ENCODE data around the gene HHEX.
"Not testable (repeated sequence)": the region's sequence is repeated elsewhere in the genome, so short reads cannot be mapped to it uniquely, and the experiment has no call there.

HHEX gene

DNA sequence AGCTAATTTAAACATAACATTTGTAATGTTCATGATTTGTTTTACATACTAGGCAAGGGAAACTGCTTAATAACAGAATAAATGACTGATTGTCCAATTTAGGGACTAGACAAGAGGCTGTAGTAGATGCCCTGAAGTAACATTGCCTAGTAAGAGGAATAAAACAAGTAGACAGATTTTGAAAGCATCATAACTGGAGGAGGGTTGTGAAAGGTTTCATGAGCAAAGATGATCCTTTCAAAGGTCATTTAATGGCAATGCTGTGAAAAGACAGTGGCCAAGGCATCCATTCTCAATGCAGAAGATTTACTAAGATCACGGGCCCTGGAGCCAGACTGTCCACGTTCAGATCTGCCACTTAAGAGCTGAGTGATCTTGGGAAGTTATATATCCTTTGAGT lies 44.8 kb upstream of the HHEX start:
- peaks cover 36% of the 10 kb centered on the region; the same call in 1 of the 2 replicates for H3K36me3 ChIP-seq (replicated peaks; ENCODE audit: insufficient read depth, low read length)
- H3K4me1 ChIP-seq (ENCODE audit: low read length) = no peaks in the 10 kb centered on the region
- no peak for DNase-seq
- H3F3A ChIP-seq (ENCODE audit: insufficient read depth, low read length) = no peaks in the 10 kb centered on the region
- peaks cover 27% of the 10 kb centered on the region for H3K79me2 ChIP-seq (ENCODE audit: low read length)
- no peaks in the 10 kb centered on the region for H3K9me2 ChIP-seq (replicated peaks; ENCODE audit: insufficient read depth, low read length)
- no peak overlapping the region for H3K9ac ChIP-seq (ENCODE audit: low read length)
- TF ChIP-seq EZH2phosphoT487 (IDR thresholded peaks at IDR 0.05; ENCODE audit: low read length) = no peak
- TF ChIP-seq, protein P1, sequence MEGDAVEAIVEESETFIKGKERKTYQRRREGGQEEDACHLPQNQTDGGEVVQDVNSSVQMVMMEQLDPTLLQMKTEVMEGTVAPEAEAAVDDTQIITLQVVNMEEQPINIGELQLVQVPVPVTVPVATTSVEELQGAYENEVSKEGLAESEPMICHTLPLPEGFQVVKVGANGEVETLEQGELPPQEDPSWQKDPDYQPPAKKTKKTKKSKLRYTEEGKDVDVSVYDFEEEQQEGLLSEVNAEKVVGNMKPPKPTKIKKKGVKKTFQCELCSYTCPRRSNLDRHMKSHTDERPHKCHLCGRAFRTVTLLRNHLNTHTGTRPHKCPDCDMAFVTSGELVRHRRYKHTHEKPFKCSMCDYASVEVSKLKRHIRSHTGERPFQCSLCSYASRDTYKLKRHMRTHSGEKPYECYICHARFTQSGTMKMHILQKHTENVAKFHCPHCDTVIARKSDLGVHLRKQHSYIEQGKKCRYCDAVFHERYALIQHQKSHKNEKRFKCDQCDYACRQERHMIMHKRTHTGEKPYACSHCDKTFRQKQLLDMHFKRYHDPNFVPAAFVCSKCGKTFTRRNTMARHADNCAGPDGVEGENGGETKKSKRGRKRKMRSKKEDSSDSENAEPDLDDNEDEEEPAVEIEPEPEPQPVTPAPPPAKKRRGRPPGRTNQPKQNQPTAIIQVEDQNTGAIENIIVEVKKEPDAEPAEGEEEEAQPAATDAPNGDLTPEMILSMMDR (IDR thresholded peaks at IDR 0.05; ENCODE audit: low read length) = no peak
- TF ChIP-seq EZH2 (optimal IDR thresholded peaks at IDR 0.05; ENCODE audit: low read depth, low read length) = no peak
- H3K4me2 ChIP-seq (ENCODE audit: low read depth, low read length) = no peak overlapping the region
- no peak overlapping the region for H3K4me3 ChIP-seq (ENCODE audit: low read length)
- H3K27me3 ChIP-seq (replicated peaks; ENCODE audit: insufficient read depth, low read length) = no peaks in the 10 kb centered on the region
- no peaks in the 10 kb centered on the region for H4K20me1 ChIP-seq (ENCODE audit: insufficient read depth, low read length)
- no peak overlapping the region for H2AFZ ChIP-seq (ENCODE audit: low read length)
- no peaks in the 10 kb centered on the region for H3K9me3 ChIP-seq (replicated peaks; ENCODE audit: insufficient read depth, low read length)
- no peak overlapping the region for H3K27ac ChIP-seq (ENCODE audit: low read length)

DNA sequence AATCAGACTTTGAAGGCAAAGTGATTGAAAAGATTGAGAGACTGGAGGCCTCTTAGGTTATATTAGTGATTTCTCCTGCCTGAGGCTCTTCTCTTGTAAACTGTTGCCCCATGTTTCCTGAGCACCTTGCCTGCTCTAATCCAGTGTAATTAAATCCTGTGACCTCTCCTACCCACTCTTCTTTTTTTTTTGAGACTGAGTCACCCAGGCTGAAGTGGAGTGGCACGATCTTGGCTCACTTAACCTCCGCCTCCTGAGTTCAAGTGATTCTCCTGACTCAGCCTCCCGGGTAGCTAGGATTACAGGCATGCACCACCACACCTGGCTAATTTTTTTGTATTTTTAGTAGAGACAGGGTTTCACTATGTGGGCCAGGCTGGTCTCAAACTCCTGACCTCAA lies 38.9 kb upstream of the HHEX start:
- H3K27ac ChIP-seq (ENCODE audit: low read length); H2AFZ ChIP-seq (ENCODE audit: low read length); H3K79me2 ChIP-seq (ENCODE audit: low read length); H3K4me3 ChIP-seq (ENCODE audit: low read length); H3K9me3 ChIP-seq (replicated peaks; ENCODE audit: insufficient read depth, low read length); DNase-seq; H3K4me2 ChIP-seq (ENCODE audit: low read depth, low read length); H3K9me2 ChIP-seq (replicated peaks; ENCODE audit: insufficient read depth, low read length); H3K27me3 ChIP-seq (replicated peaks; ENCODE audit: insufficient read depth, low read length); H4K20me1 ChIP-seq (ENCODE audit: insufficient read depth, low read length); H3F3A ChIP-seq (ENCODE audit: insufficient read depth, low read length); H3K9ac ChIP-seq (ENCODE audit: low read length); H3K4me1 ChIP-seq (ENCODE audit: low read length): not testable (repeated sequence)
- peaks cover 43% of the 10 kb centered on the region for H3K36me3 ChIP-seq (replicated peaks; ENCODE audit: insufficient read depth, low read length)

DNA sequence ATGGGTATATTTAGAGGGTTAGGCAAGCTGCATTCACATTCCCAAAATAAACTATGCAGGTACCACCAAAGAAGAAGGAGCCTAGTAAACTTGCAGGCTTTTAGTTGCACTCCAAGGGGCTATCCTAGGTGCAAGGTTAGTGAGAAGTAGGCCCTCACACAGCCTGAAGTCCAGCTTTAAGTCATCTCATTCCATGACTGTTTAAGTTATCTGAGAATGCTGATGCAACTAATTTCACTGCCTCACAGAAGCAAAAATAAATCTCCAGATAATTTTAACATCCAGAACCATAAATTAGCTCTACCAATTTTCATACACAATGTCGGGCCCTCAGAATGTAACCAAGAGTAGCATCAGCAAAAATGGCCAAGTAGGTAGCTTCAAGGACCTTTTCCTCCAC lies 34.3 kb upstream of the HHEX start:
- Histone ChIP-seq H3F3A (ENCODE audit: insufficient read depth, low read length) (no peaks in the 10 kb centered on the region; the same call in 1 of the 2 replicates), H3K4me1 (ENCODE audit: low read length) (no peaks in the 10 kb centered on the region), H4K20me1 (ENCODE audit: insufficient read depth, low read length) (no peaks in the 10 kb centered on the region), H3K9ac (ENCODE audit: low read length) (no peak overlapping the region), H3K27me3 (replicated peaks; ENCODE audit: insufficient read depth, low read length) (no peaks in the 10 kb centered on the region), H3K36me3 (replicated peaks; ENCODE audit: insufficient read depth, low read length) (peaks cover 11% of the 10 kb centered on the region), H3K4me2 (ENCODE audit: low read depth, low read length) (no peak overlapping the region), H3K27ac (ENCODE audit: low read length) (no peak overlapping the region), H3K4me3 (ENCODE audit: low read length) (no peak overlapping the region), H3K9me2 (replicated peaks; ENCODE audit: insufficient read depth, low read length) (no peaks in the 10 kb centered on the region), H3K9me3 (replicated peaks; ENCODE audit: insufficient read depth, low read length) (no peaks in the 10 kb centered on the region), H2AFZ (ENCODE audit: low read length) (no peak overlapping the region), H3K79me2 (ENCODE audit: low read length) (no peaks in the 10 kb centered on the region)
- TF ChIP-seq EZH2phosphoT487 (IDR thresholded peaks at IDR 0.05; ENCODE audit: low read length) (no peak), EZH2 (optimal IDR thresholded peaks at IDR 0.05; ENCODE audit: low read depth, low read length) (no peak)
- TF ChIP-seq, protein P1 (IDR thresholded peaks at IDR 0.05; ENCODE audit: low read length) = no peak
- DNase-seq = no peak

DNA sequence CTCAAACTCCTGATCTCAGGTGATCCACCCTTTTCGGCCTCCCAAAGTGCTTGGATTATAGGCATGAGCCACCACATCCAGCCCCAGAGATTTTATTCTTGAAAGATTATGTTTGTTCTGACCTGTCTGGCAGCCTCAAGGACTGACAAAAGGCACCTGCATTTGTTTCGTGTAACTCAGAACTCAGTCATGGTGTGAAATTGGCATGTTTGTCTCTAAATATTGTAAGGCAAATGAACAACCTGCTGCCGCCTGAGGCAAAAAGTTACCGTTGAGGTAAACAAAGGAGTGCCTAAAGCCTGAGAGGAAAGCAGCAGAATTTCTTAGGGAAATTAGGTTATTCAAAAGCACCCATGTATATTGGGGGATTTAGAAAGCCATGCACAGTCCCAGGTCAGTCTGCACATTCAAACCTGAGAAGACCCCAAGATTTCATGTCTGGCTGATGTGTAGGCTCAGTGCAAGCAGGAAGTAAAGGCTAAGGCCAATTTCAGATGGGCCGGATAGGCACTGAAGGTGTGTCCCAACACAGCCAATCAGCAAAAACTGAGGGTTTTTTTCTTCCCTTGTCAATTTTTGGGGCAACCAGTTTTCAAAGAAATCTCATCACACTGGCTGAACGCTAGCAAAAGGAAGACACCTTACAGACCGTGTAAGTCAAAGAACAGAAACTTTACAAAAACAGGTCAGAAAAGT lies 33.3 kb upstream of the HHEX start:
- Histone ChIP-seq H3F3A (ENCODE audit: insufficient read depth, low read length) (no peaks in the 10 kb centered on the region; the same call in 1 of the 2 replicates), H3K9ac (ENCODE audit: low read length) (no peak overlapping the region), H3K27me3 (replicated peaks; ENCODE audit: insufficient read depth, low read length) (no peaks in the 10 kb centered on the region), H4K20me1 (ENCODE audit: insufficient read depth, low read length) (no peaks in the 10 kb centered on the region), H3K4me3 (ENCODE audit: low read length) (no peak overlapping the region), H2AFZ (ENCODE audit: low read length) (no peak overlapping the region), H3K4me1 (ENCODE audit: low read length) (no peaks in the 10 kb centered on the region), H3K27ac (ENCODE audit: low read length) (no peak overlapping the region), H3K9me2 (replicated peaks; ENCODE audit: insufficient read depth, low read length) (no peaks in the 10 kb centered on the region), H3K36me3 (replicated peaks; ENCODE audit: insufficient read depth, low read length) (peaks cover 11% of the 10 kb centered on the region), H3K9me3 (replicated peaks; ENCODE audit: insufficient read depth, low read length) (no peaks in the 10 kb centered on the region), H3K79me2 (ENCODE audit: low read length) (no peaks in the 10 kb centered on the region), H3K4me2 (ENCODE audit: low read depth, low read length) (no peak overlapping the region)
- DNase-seq = no peak
- TF ChIP-seq, protein P1 (IDR thresholded peaks at IDR 0.05; ENCODE audit: low read length) = no peak
- TF ChIP-seq EZH2 (optimal IDR thresholded peaks at IDR 0.05; ENCODE audit: low read depth, low read length) (no peak), EZH2phosphoT487 (IDR thresholded peaks at IDR 0.05; ENCODE audit: low read length) (no peak)

Data from MM.1S (cell line).